ENCODE data around the gene PODXL.
"Not testable (repeated sequence)": the region's sequence is repeated elsewhere in the genome, so short reads cannot be mapped to it uniquely, and the experiment has no call there.

The PODXL gene

DNA sequence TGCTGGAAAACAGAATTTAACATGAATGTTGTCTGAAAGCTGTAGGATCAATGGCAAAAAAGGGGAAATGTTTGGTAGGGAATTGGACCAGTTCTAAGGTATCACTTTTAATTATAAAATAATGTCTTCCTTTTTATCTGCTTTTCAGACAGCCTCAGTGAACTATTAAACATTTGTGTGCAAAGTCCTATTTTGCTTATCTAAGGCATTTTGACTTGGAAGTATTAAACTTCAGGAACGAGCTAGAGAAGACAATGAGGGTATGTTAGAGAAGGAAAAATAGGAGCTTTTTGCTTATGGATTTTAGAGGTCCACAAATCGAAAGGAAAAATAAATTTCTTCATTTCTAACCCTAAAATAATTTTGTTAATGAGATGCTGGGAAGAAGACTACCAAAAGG, 63.3 kb downstream of the PODXL start:
- DNase-seq (ENCODE audit: low read depth in 3 of 3), result no peak

DNA sequence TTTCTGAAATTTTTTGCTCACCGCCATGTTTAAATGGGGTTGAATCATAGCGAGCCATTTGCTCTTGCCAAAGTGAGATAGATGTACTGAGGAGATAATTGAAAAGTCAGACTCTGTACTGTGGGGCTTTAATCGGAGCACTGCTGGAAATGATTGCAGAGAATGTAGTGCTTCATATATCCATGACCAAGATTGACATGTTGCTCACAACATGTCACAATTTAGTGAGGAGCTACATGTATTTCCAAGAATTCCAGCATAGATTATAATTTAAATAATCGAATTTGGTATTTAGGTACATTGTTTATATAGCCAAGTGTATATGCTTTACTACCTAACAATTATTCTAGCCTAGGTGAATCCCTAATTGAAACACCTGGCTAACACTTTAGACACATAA, 66.5 kb downstream of the PODXL start:
- DNase-seq (ENCODE audit: low read depth in 3 of 3), result no peak

DNA sequence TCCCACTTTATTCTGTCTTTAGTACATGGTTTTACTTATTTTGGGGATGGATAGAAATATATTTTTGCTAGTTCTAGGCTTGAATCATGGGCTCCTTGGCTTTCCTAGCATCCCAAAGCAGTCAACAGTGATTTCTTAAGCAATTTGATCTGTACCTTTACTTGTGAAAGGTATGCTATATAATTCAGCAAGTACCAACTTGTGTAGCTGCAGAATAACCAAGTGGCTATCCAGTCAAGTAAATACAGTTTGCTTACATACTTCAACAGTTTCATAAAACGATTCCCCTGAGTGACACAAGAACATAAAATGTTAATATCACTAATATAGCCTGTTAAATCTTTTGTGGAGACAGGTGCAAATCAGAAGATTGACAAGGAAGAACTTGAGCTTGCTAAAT, 67.2 kb downstream of the PODXL start:
- DNase-seq (ENCODE audit: low read depth in 3 of 3), result no peak

DNA sequence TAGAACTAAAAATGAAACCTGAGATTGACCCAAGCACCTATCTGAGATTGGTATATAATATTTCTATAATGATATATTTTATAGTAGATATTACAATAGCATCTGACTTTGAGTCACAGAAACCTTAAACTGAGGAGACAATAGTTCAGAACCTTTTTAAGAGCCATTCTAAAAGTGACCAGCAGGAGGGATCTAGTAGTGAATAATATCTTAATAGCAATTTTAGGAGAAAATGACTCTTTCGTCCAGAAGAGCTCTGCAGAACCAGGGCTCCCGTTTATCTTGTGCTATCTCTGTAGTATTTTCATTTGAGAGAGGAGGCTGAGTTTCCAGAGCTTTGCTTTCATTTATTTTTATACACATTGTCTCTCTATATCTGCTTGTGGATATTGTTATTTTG, 68.1 kb downstream of the PODXL start:
- DNase-seq (ENCODE audit: low read depth in 3 of 3), result no peak

DNA sequence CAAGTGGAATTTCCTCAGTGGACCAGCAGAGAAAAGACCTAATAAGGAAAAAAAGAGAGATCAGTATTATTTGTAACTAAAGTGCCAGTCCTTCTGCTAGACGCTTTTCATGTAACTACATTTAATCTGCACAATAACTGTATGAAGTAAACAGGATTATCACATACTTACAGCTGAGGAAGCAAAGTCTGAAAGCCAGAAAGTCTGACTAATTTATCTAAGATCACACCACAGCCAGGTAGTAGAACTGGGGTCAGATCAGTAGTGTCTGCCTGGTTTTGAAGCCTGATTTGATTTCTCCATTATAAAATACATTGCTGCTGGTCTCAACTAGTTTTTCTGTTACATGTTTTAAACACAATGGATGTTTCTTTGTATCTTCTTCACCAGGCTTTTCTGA, 69.2 kb downstream of the PODXL start:
- DNase-seq (ENCODE audit: low read depth in 3 of 3), result no peak

DNA sequence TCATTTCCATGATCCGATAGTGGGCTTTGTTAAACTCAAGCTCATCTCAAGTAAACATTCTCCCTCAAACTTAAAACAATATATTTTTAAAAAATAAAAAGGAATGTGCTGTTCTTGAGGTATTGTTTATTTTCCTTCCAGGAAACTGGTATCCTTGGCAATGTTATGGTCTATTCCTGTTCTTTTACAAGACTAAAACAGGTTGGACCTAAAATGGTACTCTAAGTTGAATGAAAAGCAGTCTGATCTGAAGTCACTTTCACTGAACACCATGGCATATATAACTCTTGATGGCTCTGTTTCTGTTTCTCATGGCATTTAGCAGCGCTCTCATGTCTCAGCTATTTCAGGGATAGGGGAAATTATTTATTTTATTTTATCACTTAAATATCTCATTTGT, 70.1 kb downstream of the PODXL start:
- no peak for DNase-seq (ENCODE audit: low read depth in 3 of 3)

DNA sequence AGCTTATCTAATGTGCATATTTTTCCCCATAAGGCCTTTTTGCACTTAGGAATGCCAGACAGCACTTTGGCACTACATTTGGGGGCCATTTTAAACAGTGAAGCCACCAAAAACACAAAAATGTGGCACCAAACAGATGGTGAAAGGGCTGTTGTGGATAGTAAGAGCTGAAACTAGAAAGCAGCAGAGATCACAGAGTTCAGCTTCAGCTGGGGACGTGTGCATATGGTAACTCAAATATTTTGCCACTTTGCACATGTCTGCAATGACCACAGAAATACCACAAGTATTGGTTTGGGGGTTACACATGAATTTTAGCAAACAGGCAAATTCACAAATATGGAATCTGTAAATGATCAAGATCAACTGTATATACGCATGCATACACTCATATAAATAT, 72.8 kb downstream of the PODXL start:
- DNase-seq (ENCODE audit: low read depth in 3 of 3), result no peak

DNA sequence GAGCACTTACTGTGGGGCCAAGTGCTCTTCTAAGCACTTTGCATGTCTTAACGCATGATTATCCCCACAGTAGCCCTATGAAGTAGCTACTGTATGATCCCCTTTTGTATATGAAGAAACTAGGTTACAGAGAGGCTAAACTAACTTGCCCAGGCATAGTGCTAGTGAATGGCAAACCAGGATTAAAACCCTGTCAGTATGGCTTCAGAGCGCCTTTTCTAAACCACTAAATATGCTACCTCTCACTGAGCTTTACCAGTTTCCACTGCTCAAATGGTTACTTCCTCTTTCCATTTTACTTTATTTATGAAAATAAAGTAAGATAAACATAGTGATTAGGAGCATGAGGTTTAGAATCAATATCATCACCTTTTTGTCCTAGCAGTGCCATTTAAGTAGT, 73.6 kb downstream of the PODXL start:
- no peak for DNase-seq (ENCODE audit: low read depth in 3 of 3)

DNA sequence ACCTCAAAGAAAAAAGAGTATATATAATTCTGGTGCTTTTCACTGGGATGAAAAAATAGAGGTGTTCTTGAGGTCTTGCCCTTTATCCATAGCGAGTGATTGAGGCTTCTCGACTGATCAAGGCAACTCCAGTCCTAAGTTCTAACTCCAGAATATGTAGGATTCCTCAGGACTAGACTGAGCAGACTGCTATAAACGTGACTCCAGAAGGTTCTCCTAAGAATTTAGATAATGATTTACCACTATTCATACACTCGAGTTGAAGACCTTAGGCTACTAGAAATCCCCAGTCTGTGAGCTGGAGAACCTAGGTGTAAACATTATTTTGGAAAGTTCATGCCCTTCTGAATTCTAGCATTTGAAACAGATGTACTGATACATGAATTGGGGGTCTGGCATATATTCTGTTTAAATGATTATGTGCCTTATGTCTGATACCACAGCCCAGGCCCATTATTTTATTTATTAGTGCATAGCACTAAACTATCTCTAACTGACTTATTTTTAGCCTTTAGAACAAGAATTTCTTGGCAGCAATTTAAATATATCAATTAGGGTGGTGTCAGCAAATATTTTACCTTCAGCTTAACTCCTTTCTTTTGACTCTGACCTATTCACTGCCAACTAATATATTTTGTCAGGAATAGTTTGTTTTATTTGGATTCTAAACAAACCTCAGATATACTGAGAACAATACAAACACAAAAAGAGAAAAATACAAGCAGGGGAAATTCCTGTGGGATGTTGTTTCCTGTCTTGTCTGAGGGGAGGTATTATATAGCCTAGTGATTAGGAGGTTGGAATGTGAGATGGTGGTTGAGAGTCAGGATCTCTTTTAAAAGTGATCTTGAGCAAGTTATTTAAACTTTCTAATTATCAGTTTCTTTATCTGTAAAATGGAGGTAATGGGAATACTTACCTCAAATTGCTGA, 75.8 kb downstream of the PODXL start:
- no peak for DNase-seq (ENCODE audit: low read depth in 3 of 3)

DNA sequence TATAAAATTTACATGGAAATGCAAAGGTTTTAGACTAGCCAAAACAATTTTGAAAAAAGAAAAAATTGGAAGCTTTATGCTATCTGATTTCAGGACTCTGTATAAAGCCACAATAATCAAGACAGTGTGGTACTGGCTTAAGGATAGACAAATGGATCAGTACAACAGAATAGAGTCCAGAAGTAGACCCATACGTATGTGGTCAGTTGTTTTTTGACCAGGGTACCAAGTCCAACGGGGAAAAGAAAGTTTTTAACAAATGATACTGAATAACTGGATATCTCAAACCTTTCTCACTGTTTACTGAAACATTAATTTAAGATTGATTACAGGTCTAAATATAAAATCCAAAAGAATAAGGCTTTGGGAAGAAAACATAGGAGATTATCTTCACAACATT, 79.7 kb downstream of the PODXL start:
- DNase-seq (ENCODE audit: low read depth in 3 of 3), result no peak

DNA sequence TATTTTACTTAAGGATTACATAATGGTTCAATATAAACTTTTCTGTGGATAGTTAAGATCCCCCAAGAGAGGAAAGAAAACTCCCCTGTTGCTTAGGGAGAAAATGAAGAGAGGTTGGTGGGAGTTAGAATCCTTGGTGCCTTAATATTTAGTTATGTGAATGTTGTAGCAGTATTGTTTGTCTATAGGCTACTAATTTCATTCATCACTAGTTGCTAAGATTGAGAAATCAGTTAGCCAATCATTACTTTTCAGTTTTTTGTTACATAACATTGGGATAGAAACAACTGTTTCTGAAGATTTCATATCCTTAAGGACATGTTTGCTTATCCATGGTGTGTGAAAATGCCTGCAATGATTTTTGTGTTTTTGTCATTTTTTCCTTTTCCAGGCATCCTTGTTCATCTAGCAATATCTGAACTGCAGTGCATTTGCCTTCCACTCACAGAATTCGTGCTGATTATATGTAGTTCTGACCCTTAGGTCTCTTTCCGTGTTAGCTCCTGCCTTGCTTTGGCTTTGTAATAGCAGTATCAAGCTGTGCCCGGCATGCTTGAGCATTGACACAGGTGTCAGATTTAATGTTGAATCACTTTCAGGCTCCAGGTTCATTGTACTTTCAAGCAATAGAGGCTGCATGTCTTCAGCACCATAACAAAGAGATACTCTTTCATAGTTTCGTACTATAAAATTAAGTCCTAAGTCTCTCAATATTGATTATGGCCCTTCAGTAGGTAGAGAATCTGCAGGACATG, 85.0 kb downstream of the PODXL start:
- no peak for DNase-seq (ENCODE audit: low read depth in 3 of 3)

DNA sequence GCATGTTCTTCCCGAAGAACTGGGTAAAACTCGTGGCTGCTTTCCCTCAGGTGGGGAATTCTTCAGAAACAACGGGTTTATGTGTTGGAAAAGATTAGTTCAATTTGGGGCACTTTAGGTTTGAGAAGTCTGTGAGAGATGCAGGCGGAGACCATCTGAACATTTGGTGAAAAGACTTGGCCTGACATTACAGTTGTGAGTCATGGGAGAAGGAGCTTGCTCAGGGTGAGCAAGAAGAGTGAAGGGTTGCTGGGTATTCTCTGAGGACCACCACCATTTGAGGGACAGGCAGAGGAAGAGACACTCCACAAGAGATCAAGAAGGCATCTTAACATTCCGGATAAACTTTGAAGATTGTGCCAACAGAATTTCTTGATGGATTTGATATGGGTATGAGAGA, 88.6 kb downstream of the PODXL start:
- DNase-seq (ENCODE audit: low read depth in 3 of 3), result no peak

DNA sequence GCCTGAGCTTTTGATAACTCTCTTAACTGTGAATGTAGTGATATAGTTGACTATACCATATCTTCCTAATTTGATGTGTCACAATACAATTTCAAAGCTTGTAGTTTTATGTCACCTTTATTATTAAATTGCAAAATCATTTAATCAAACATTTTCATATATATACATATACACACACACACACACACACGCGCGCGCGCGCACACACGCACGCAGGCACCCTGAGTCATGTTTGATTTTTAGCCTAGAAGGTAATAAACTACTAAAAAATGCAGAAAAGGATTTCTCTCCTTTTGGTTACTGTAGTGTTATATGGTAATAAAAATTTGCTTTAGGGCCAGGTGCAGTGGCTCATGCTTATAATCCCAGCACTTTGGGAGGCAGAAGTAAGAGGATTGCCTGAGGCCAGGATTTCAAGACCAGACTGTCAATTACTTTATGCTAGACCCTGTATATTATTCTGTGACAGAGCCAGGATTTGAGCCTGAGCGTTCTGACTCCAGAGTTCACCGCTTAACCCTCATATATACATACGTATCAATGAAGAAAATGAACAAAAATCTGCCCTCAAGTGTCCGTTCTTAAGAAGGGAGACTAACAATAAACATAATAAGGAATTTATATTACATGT, 89.6 kb downstream of the PODXL start:
- no peak for DNase-seq (ENCODE audit: low read depth in 3 of 3)

DNA sequence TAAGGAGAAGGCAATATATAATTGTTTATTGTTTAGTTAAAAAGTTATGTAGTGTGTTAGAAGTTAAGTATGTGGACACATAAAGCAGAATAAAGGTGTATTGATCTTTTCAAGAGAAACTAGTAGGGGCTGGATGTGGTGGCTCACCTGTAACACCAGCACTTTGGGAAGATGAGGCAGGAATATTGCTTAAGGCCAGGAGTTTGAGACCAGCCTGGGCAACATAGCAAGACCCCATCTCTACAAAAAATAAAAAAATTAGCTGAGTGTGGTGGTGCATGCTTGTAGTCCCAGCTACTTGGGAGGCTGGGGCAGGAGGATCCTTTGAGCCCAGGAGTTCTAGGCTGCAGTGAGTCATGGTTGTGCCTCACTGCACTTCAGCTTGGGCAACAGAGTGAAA, 93.7 kb downstream of the PODXL start:
- not testable (repeated sequence) for DNase-seq (ENCODE audit: low read depth in 3 of 3)

DNA sequence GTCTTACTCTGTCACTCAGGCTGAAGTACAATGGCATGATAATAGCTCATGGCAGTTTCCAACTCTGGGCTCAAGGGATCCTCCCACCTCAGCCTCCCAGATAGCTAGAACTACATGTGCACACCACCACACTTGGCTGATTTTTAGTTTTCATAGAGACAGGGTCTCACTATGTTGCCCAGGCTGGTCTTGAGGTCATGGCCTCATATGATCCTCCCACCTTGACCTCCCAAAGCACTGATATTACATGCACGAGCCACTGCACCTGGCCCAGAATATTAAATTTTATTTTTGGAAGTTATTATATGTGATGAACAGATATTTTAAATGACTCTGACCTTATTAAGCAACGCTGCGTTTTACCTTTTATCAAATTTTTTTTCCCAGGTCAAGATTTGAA, 94.4 kb downstream of the PODXL start:
- DNase-seq (ENCODE audit: low read depth in 3 of 3), result no peak

DNA sequence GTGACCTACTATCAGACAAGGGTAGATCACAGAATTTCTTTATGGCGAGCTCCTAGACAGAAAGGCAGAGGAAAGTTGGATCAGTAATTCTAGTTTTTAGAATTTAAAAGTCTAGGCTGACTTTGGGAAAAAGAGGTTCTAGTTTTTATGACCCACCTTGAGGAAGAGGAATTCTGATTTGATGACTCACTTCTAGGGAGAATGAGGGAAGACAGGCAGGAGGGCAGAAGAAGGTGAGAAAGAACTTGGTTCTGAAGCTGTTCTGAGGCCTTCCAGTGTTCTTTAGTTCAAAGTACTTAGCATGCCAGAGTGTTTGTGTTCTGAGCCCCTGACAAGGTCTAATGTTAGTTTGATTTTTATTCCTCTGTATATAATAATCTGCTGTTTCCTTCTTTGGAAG, 97.2 kb downstream of the PODXL start:
- no peak for DNase-seq (ENCODE audit: low read depth in 3 of 3)

DNA sequence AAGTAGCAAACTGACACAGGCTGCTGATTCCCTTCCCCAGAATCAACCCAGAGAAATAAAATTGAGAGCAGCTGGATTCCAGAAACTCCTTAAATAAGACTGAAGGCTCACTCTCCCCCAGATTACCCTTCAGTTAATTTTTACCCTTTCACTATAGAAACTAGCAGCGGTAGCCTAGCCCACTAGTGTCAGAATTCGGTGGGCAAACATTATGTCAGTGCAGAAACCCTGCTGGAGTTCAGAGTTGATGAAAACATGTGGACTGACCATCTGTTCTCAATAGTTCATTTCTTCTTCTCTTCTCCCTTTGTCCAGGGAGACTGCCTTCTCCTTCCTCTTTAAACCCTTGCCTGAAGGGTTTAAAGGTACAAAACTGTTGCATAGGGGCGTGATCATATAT, 100.1 kb downstream of the PODXL start:
- DNase-seq (ENCODE audit: low read depth in 3 of 3), result no peak

DNA sequence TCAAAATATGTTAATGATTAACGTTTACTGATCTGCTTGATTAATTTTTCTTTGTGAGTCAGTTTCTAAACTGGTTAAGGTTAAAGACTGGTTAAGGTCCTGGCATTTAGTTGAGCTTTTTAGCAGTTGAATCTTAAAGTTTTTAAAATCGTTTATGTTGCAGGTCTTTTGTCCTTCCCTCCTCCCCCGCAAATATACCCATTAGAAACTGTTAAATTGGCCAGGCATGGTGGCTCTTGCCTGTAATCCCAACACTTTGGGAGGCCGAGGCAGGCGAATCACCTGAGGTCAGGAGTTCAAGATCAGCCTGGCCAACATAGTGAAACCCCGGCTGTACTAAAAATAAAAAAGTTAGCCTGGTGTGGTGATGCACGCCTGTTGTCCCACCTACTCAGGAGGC, 100.9 kb downstream of the PODXL start:
- no peak for DNase-seq (ENCODE audit: low read depth in 3 of 3)

DNA sequence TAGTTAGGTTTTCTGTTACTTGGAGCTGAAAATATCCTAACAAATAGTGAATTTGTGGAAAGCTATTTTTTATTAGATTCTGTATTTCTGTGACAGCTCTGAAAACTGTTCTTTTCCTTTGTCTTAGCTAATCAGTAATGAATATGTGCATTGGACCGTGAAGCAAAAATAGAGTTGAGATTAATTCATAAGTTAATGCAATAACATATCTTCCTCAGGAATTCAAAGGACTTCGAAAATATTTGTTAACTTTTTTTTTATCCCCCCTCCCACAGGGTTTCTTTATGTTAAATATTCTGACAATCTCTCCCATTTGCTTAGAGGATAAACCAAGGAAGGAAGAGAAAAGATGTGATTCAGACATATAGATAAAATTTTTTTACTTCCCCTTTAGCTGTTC, 101.4 kb downstream of the PODXL start:
- no peak for DNase-seq (ENCODE audit: low read depth in 3 of 3)

DNA sequence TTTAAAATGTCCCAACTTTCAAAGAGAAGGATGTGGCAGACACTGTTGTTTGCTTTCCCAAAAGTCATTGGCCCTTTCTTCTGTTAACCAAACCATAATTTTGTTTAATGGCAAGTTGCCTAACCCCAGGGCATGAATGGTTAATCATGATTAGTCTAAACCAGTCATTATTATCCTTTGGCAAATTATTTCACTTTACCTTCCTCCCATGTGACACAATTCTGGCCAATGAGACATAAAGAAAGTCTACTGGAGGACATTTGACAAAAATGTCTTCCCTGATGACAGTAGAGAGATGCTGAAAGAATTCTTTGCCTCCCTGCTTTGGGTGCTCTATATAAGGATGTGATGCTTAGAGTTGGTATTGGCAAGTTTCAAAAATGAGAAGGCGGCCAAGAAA, 101.9 kb downstream of the PODXL start:
- DNase-seq (ENCODE audit: low read depth in 3 of 3), result no peak

Data from stimulated activated CD4-positive, alpha-beta T cell treated with anti-CD3 and anti-CD28 coated beads, TNF-alpha, amount 100 ng/mL, for 24 hours (primary cell).